Cerebellar cortex (tissue), 1 donor: ENCODE measurements around the gene ECE2.

Experiments
- DNase-seq: peaks from one replicate; pipeline ENCODE4 v3.0.0-alpha.2; 2015; ENCODE audit warnings: low spot score

The ECE2 gene

DNA sequence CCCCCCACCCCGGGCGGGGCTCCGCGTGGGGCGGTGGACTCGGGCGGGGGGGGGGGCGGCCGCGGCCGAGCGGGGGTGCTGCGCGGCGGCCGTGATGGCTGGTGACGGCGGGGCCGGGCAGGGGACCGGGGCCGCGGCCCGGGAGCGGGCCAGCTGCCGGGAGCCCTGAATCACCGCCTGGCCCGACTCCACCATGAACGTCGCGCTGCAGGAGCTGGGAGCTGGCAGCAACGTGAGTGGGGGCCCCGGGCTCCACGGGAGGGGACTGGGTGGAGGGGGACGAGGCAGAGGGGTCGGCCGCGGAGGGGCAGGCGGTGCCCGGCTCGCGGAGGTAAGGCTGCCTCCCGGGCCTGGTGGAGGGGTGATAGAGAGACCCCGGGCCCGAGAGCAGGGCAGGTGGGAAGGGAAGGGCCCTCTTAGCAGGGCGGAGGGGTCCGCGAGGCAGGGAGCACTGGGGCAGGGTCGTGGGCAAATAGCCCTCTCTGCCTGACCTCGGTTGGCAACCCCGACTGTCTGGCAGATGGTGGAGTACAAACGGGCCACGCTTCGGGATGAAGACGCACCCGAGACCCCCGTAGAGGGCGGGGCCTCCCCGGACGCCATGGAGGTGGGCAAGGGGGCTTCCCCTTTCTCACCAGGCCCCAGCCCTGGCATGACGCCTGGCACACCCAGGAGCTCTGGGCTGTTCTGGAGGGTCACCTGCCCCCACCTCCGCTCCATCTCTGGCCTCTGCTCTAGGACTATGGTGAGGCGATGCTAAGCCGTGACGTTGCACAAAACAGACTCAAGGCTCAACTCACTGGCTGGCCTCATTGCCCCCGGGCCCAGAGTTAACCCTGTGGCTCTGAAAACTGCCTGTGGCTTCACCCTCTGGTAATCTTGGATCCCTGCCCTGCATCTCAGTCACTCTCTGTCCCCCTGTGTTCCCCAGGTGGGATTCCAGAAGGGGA lies at the start of gene ECE2:
ECE2 (plus strand) TSS at position 62 of the 950 bp plus-strand sequence; CDS start at position 194, 132 bp downstream.
- DNase-seq, result peak; percentile 29

DNA sequence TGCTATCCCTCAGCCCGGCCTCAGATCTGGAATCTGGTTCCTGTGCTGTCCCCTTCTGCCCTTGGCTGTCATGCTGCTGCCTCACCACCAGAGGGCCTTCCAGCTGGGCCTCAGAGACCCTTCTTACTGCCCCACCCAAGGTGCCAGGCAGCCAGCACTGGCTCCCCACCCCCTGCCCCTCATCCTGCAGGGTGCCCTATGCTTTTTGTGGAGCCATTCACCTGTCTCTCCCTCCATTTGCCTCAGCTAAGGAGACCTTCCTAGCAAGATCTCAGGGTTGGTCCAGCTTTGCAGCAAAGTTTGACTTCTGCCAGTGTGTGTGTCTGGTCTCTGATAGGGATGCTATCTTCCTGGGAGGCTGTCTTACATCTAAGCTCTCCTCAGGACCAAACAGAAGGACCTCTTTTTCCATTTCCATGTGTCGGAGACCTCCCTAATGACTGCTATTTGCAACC lies 48.3 kb upstream of the ECE2 start:
- peak; percentile 48 for DNase-seq

DNA sequence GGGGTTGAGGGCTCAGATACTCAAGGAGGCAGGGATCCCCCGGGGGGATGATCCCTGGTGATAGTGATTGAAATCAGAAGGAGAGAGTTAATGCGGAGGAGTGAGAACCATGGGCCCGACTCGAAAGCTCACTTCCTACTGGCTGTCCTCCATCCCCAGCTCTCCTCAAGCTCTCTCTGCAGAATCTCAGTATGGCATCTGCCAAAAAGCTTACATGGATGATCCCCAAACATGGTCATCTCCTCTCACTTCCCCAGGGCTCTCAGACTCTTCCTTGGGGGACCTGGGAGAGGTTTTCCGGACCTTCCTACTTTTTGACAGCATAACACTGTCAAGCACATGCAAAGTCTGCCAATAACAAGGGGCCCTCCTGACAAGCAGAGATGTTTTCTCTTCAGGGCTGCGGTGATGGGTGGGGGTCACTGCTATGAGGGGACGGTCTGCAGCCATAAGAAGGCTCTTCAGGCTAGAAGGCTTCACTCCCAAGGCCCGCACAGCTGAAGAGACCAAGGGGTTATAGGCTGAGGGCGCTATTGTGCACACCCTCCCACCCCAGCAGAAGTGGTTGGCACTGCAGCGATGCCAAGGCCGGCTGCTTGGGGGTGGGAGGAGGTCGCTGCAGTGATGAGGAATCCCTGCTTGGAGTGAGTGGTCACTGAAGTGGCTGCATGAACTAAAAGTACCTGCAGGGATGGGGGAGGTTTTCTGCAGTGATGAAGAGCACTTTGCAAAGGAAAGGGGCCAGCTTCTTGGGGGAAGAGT lies 47.3 kb upstream of the ECE2 start:
- DNase-seq, result peak; percentile 20

DNA sequence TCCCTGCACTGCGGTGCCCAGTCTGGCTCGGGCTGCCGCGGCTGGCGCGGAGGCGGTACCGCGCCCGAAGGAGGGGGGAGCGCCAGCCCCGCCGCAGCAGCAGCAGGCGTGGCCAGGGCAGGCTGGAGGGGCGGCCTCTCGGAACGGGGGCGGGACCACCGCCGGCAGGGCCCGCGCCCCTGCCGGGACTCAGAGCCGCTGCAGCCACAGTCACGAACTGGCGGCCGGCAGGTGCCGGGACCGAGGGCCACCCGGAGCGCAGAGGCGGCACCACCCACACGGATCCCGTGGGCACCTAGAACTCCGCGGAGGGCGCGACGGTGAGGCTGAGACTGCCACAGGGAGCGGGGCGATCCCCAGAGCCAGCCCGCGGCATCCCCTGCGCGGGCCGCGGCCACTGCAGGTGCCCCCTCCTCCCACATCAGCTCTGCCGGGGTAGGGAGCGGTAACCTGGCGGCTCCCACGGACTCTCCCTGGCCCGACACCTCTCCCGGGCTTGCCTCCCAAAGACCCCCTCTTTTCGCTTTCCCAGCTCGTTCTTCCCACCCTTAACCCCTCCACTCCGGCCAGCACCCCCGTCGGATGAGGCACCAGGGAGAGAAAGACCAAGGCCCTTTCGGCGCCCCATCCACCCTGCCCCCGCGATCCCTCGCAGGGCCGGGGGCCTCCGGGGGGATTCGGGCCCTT lies 46.3 kb upstream of the ECE2 start, which contains the start of gene VWA5B2:
VWA5B2 (plus strand) TSS at position 192 of the 687 bp plus-strand sequence. CDS start 944 bp downstream, outside the sequence.
- DNase-seq, result peak; percentile 70

DNA sequence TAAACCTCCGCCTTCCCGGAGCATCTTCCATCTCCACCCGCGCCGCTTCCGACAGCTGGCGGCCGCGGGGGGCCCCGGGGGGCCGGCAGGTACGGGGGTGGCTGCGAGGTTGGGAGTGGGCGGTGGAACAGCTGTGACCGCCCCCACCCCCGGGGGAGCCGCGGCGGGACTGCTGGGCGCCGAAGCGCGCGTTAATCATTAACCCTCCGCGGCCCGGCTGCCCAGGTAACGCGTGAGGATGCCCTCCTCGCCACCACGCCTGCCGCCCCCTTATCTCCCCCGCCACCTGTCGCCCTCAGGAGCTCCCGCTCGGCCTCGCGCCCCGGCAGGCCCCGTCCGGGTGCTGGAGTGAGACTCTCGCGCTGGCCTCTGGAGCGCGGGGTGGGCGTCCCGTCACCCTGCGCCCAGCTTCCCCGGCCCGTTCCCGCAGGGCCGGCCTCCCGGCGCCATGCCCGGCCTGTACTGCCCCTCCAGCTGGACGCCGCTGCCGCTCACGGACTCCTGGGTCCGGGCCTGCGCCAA lies 45.7 kb upstream of the ECE2 start:
- DNase-seq, result no peak

DNA sequence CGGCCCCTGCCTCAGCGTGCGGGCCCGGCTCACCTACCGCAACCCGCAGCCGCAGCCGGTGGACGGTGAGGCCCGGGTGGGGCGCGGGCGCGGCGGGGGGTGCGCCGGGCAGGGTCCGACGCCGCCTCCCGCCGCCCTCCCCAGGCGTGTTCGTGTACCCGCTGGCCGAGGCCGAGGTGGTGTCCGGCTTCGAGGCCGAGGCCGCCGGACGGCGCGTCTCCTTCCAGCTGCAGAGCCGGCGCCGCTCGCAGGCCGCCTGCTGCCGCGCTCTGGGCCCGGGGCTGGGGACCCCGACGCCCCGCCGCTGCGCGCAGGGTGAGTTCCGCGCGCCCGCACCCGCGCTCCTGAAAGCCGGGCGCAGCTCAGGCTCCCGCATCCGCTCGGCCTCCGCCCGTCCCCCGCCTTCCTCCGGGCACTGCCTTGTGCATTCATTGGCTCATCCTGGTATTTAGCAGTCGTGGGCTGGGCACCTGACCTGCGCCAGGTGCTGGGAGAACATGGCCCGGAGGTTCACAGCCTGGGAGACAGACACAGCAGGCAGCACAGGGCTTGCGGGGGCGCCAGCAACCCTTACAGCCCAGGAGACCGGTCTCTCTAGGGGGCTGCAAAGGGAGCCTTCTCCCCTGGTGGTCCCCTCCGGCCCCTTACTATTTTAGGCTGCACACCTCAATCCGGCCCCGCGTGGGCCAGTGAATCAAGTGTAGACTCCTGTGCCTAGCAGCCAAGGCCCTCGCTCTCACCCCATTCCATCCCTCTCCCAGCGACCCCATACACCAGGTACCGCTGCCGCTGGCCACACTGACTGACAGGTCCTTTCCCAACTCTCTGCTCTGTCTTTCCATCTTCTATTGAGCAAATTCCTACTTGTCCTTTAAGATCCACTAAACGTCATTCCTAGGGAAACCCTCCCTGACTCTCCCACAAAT lies 45.0 kb upstream of the ECE2 start:
- peak; percentile 80 for DNase-seq

DNA sequence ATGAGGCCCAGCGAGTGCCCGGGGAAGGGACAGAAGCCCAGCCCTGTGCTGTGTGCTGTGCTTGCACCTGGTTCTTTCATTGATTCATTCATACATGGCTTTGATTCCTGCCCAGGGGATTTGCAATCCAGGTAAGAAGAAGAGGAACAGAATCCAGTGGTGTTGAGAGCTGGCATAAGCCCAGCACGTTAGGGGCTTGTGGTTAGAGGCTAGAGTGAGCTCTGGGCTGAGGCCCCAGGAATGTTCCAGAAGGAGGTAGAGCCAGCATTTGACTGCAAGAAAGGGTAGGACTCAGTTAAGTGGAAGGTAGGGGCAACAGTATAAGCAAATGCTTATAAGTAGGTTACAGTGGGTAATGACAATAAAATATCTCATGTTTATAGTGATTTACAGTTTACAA lies 44.2 kb upstream of the ECE2 start:
- DNase-seq, result peak; percentile 42

DNA sequence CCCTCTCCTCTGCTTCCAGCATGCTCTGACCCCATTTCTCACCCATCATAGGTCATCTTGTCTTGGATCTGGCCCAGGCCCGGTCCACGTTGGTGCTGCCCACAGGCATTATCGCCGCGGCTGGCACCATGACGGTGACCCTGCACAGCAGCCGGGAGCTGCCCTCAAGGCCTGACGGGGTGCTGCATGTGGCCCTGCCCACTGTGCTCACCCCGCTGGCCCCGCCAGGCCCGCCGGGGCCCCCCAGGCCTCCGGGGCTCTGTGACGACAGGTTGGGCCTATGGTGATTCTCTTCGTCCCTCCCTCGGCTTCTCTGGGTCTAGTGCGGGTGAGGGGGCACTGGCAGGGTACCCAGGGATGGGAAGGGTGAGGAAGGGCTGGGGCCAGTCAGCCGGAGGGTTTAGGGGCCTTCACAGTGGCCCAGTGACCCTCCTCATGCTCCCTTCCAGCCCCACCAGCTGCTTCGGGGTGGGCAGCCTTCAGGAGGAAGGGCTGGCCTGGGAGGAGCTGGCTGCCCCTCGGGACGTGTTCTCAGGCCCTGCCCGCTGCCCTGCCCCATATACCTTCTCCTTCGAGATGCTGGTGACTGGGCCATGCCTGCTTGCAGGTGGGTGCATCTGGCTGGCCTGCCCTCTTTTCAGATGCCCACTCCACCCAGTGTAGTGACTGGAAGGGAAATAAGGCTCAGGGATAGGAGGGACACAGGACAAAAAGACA lies 42.5 kb upstream of the ECE2 start:
- no peak for DNase-seq

DNA sequence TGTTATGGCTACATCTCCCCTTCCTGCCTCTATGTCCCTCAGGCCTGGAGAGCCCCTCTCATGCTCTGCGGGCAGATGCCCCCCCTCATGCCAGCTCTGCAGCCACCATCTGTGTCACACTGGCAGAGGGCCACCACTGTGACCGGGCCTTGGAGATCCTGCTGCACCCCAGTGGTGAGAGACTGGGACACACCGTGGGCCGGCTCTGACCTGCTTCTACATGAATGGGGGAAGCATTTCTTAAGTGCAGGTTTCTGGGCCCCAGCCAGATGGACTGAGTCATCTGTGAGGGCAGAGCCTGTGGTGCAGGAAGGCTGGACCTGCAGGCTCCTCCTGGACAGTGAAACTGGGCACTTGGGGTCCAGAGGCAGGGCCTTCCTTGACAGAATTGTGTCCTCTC lies 41.6 kb upstream of the ECE2 start:
- DNase-seq, result peak; percentile 87

DNA sequence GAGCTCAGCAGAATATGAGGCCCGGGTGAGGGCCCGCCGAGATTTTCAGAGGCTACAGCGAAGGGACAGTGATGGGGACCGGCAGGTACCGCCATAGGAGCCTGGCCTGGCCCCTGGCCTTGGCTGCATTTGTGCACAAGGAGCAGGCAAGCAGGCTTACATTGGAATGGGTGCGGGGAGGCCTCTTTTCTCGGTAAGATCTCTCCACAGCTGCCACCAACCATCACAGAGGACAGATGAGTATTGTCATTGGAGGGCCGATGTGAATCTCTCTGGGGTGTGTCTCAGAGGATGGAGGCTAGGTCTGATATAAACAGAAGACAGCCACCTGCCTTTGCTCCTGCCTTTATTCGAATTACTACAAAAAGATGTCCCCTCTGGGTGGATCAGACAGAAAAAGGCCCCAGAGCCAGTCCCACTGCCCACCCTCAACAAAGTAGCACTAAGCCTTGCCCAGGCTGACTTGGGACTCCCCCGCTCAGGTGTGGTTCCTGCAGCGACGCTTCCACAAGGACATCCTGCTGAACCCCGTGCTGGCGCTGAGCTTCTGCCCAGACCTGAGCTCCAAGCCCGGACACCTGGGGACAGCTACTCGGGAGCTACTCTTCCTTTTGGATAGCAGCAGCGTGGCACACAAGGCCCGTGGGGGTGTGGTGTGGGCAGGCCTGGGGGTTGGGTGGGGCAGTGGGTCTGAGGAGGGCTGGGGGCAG lies 41.0 kb upstream of the ECE2 start:
- no peak for DNase-seq

DNA sequence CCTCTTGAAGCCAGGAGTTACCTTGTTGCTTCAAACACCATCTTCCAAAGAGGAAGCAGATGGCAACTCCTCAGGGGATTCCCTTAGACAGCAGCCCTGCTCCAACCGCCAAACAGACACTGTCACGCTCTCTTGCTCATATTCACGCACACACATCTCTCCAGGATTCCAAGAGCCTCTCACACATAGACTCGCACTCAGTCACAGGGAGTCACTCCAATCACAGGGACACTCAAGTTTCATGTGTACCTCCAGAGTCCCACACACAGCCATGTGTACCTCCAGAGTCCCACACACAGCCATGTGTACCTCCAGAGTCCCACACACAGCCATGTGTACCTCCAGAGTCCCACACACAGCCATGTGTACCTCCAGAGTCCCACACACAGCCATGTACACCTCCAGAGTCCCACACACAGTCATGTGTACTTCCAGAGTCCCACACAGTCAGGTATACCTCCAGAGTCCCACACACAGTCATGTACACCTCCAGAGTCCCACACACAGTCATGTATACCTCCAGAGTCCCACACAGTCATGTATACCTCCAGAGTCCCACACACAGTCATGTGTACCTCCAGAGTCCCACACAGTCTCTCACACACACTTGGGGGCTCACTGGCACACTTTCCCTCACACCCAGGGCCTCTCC lies 40.3 kb upstream of the ECE2 start:
- DNase-seq, result no peak

DNA sequence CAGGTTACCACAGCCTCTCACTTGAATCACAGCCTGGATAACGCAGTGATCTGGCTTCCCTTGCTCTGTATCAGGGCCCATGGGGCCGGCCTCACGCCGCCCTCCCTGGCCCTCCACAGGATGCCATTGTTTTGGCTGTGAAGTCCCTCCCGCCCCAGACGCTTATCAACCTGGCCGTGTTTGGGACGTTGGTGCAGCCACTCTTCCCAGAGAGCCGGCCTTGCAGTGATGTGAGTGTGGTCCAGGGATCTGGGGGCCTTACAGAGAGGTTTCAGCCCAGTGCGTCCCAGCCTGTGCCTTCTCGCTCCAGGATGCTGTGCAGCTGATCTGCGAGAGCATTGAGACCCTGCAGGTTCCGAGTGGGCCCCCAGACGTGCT lies 39.8 kb upstream of the ECE2 start:
- DNase-seq, result no peak

DNA sequence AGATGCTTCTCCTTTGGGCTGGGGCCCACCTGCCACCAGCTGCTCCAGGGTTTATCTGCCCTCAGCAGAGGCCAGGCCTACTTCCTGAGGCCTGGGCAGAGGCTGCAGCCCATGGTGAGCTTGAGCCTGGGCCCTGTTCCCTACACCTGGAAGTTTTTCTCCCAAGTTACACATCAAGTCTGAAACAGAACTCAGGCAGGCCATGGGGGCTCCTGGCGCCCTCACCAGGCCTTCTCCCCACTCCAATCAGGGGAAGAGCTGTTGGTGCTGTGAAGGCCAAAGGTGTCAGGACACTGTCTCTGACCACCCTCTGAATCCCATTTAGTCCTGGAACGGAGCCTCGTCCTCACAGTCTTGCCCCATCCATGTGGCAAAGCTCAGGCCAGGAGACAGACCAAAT lies 39.2 kb upstream of the ECE2 start:
- DNase-seq, result no peak

DNA sequence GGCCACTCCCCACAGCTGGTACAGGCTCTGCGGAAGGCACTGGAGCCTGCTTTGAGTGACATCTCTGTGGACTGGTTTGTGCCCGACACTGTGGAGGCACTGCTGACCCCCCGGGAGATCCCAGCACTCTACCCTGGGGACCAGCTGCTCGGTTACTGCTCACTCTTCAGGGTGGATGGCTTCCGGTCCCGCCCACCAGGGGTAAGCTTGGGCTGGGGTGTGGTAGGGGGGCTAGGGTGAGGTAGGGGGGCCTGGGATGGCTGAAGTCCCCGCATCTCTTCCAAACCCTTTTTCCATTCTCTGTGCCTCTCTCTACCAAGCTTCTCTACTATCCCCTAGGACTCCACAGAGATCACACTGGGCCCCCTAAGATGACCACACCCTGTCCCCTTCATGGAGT lies 38.6 kb upstream of the ECE2 start:
- DNase-seq, result no peak

DNA sequence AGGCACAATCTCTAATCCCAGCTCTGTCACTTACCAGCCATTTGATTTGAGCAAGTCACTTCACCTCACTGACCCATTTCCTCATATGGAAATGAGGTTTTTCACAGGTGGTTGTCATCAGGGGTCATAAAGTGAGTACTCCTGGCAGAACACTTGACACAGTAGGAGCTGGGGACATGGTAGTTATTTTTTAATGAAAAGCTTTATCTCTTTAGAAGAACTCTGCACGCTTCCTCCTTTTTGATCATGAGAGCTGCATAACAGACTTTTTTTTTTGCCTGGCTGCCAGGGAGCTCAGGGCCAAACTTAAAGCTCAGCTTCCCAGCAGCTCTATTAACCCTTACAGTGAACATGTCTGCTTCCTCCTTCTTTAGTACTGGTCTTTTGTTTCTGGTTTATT lies 38.0 kb upstream of the ECE2 start:
- peak; percentile 26 for DNase-seq

DNA sequence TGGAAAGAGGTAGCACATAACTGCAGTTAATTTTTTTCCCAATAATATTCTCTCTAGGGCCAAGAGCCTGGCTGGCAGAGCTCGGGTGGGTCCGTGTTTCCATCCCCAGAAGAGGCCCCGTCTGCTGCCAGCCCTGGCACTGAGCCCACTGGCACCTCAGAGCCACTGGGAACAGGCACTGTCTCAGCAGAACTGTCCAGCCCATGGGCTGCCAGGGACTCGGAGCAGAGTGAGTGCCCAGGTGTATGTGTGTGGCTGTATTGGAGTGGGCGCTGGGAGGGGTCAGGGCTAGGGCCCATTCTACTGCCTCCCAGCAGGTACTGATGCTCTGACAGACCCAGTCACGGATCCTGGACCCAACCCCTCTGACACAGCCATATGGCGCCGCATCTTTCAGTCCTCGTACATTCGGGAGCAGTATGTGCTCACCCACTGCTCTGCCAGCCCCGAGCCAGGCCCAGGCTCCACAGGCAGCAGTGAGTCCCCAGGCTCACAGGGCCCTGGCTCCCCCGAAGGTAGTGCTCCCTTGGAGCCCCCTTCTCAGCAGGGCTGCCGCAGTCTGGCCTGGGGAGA lies 37.5 kb upstream of the ECE2 start:
- peak; percentile 63 for DNase-seq

DNA sequence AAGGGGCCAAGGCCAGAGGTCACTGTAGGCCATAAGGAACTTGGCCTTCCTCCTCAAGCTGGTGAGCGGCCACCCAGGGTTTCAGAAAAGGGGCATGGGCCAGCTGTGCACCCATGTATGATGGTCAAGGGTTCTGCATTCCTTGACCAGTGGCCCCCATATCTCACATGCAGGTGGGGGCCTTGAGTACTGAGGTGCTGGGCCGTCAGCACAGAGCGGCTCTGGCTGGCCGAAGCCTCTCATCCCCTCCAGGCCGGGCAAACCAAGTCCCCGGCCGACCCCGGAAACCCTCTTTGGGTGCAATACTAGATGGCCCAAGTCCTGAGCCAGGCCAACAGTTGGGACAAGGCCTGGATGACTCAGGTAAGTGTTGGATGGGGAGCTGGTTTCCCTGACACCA lies 36.6 kb upstream of the ECE2 start:
- no peak for DNase-seq

DNA sequence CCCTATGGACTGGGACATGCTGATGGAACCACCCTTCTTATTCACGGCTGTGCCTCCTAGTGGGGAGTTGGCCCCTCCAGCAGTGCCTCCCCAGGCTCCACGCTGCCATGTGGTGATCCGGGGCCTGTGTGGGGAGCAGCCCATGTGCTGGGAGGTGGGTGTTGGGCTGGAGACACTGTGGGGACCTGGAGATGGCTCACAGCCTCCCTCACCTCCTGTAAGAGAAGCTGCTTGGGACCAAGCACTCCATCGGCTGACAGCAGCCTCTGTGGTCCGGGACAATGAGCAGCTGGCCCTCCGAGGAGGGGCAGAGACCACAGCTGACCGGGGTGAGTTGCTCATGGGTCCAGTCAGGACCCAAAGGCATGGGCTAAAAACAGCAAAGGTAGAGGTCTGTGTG lies 36.1 kb upstream of the ECE2 start:
- no peak for DNase-seq
